NCI-H526 (cell line): ENCODE data around the gene PKNOX2.

Experiments used
- DNase-seq, 2 experiments: peaks; one replicate each; lab custom pipeline; 2025; lab: John Stamatoyannopoulos, UW

Gene PKNOX2

DNA sequence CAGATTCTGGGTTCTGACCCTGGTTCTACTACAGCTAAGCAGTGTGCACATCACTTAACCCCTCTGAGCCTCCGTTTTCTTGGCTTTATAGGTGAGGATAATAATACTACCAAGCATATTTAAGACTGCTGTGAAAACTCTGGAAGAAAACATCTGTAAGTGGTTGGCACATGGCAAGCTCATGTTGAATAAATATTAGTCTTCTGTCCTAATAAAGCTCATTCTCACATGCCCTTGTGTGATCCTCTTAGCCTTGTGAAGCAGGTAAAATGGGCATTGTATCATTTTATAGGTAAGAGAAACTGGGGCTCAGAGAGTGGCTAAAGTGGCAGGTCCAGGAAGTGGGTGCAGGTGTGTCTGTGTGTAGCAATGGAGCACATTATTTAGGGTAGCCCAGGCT lies 8.5 kb downstream of the PKNOX2 start:
- no peak for DNase-seq

DNA sequence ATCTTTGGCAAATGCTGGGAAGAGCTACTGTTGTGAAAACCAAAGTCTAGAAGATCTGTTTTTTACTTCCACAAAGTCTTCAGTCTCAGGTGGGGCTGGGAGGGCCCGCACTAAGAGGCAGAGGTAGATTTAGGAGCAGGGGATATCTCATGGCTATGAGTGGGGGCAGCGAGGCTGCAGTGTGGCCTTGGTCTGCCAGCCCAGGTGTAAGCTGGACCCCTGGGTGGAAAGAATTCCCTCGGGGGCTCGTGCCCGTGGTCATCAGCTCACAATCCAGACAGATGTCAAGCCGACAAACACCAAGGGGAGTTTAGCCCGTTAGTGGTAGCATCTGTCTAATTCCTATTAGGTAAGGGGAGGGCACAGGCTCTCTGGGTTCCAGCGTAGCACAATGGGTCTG lies 9.0 kb downstream of the PKNOX2 start:
- DNase-seq = no peak

DNA sequence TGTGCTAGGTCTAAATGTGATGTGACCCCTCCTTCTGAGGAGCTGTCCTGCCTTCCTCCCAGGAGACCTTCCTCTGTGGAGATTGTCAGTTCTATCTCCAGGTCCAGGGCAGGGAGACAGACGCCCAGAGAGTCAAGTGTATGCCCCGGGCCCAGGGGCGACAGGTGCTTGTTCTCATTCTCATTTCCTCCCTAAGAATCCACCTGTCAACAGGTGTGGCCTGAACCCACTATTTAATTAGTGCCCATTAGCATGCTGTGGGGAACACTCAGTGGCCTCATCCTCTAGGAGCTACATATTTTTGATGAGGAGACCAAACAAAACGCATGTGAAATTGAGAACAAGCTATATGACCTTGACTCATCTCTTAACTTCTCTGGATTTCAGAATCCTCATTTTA lies 9.5 kb downstream of the PKNOX2 start:
- DNase-seq = no peak

DNA sequence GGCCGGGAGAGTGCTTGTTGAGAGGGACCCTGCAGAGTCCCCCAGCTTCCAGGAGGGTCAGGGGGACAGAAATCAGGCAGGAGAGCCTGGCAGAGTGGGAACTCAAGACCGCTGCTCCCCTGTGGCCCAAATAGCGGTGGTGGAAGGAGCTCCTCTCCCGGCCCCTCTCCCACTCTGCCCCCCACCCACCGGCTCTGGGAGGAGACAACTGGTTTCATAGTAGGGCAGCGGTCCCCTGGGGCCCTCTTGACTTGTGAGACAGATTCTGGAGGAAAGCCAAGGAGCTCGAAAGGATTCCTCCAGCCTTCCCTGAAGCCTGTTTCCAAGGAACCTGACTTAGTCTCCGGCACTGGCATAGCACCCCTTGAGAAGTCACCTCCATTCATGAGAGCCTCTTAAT lies 10.1 kb downstream of the PKNOX2 start:
- no peak for DNase-seq

DNA sequence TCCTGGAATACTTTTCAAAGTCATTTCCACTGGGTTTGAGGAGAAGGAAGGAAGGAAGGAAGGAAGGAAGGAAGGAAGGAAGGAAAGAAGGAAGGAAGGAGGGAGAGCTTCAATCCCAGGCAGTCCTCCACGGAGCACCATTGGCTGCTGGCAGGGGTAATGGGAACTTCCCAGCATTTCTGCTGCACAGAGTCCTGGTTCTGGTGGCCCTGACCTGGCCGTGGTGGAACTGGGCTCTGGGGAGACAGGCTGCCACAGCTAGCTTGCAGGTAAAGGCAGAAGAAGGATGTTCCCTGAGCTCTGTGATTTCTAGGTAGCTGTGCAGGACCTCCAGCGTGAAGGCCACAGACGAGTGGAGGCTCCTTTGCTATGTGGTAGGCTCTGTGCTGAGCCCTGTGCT lies 10.6 kb downstream of the PKNOX2 start:
- DNase-seq = no peak

DNA sequence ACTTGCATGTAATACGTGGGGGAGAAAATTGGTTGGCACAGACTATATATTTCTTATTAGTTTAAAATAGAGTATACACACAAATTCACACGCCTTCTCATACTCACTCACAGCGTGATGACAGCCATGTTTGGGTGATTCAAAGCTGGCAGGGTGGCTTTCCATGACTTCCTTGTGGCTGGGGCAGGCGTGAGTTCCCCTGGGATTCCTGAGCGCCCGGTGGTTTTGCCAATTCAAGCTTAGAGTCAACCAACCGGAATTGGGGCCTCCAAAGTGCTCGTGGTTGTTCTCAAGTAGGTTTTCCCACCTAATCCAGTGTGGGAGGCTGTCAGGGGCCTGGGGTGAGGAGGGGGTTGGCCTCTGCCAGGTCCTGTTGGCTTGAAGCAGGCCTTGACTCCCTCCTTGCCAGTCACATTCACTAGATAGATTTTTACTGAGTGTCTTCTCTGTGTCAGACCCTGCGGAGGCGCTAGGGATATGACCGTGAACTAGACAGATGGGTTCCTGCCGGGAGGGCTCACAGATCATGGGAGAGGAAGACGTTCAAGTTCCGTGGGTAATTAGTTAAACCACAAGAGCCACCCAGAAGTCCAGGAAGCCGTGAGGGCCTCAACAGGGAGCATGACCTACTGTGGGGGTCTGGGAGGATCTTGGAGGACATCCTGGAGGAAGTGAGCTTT lies 11.5 kb downstream of the PKNOX2 start:
- peak in 1 of 2 experiments; percentile 45 for DNase-seq

DNA sequence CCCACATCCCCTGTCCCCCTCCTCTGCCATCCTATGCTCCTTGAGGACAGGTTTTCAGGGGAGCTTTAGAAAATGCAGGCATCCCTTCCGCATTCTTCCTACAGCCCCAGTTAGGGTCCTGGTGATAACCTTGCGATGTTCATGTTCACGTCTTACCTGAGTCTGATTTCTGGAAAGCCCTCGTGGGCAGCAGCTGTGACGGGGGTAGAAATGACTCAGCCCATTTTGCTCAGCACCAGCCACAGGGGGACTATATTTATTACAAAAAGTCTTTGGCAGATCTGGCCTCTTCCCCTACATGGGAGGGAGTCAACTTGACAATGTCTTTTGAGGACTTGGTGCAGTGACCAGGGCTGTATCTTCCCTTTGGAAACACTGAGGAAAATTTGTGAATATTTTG lies 12.3 kb downstream of the PKNOX2 start:
- no peak for DNase-seq

DNA sequence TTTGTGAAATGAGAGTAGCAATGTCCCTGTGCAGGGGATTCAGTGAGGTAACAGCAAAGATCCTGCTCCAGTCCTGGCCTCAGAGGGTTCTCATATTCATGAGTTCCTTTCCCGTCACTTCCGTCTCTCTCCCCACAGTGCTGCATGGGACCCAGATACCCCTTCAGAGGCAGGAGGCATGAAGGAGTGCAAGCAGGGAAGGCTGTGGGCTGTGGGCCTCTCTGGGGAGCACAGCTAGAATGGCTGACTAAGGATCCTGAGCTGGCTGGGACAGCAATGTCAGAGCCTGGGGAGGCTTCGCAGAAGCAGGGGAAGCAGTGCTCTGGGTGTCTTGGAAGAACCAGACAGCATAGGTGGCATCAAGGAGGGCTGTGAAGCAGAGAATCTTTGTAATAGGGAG lies 13.0 kb downstream of the PKNOX2 start:
- DNase-seq = no peak

DNA sequence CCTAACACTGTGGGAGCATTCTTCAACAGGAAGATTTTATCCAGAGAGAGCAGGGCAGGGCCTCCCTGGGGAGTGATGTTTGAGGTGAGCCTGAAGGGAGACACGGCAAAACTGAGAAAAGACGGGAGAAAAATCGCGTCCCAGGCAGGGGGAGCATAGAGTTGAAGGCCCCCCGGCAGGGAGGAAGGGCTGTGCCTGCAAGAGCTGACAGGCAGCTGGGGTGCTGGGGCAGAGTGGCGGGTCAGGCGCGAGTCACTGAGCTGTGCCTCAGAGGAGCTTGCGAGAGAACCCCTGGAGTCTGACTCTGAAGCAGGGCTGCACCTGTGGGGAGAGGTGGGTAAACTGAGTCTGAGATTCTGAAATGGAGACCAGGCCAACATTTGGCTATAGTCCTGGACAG lies 14.8 kb downstream of the PKNOX2 start:
- no peak for DNase-seq

DNA sequence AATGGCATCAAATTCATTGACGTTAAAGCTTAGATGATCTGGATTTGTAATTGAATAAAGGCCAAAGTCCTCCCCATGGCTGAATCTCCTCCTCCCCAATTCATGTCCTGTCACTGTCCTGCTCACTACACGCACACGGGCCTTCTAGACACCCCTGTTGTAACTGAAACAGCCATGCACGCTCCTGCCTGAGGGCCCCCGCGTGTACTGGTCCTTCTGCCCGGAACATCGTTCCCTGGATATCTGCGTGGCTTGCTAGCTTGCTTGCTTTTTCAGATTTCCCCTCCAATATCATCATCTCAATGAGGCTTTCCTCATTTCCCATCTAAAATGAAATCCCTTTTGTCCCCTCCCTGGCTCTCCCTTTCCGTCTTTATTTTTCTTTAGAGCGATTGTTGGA lies 15.3 kb downstream of the PKNOX2 start:
- DNase-seq = no peak

DNA sequence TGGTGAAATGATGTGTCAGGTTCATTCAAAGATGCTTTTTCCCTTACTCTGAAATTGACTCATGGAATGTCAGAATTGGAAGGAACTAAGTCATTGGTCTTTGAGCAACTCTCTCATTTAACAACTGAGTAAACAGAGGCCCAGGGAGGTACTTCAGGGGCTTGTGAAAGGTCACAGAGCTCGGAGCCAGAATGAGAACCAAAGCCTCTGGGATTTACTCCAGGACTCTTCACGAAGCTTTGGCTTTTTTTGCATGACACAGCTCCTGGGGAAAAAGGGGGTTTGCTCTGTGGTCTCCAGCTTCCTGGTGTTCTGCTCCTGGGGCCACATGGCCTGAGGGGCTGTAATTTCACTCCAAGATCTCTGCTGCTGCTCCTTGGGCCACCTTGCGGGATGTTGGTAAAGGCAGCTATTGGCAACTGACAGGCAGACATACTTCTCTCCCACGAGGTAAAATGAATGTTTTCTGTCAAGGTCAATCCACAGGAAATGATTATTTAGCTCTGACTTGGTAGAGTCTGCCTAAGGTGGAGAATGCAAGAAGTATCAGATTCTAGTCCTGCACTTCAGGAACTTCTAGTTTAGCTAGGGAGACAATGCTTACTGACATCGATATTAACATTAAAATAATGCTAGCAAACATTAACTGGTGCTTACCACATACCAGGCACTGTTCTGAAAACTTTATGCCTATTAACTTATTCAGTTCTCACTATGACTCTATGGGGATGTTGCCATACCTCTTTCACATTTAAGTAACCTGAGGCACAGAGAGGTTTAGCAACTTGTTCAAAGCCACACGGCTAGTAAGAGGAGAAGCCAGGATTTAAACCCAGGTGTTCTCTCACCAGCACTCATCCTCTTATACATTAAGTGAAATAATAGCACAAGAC lies 16.1 kb downstream of the PKNOX2 start:
- no peak for DNase-seq

DNA sequence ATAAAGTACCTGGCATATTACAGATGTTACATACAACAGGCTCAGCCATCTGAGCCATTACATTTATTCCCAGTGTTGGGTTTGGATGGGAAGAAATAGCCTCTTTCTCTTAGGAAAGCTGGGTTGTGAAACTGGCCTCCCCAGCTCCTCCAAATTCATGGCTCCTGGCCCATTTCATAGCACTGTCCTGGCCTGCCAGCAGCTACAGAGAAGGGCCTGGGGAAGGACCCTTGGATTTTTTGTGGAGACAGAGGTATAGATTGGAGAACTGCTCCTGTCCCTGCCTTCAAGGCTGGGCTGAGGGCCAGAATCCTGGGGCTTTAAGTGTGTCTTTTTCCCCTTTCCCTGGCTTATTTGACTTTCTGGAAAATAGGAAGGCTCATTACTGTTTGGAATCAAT lies 18.0 kb downstream of the PKNOX2 start:
- DNase-seq = no peak

DNA sequence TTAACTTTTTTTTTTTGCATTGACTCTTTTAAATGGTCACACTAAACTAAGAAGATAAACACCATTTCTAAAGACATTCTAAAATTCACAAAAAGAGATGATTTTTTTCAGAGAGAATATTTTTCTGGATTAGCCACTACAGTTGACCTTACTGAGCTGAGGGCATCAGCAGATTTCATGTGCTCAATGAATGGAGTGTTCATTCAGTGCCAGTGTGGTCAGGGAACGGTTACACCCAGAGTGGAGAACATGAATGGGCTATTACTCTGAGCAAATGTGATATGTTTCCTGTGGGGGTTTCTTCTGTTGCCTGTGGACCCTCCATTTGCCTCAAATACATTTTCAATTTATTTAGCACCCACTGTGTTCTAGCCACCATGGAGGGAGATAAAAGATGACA lies 19.1 kb downstream of the PKNOX2 start:
- DNase-seq = no peak

DNA sequence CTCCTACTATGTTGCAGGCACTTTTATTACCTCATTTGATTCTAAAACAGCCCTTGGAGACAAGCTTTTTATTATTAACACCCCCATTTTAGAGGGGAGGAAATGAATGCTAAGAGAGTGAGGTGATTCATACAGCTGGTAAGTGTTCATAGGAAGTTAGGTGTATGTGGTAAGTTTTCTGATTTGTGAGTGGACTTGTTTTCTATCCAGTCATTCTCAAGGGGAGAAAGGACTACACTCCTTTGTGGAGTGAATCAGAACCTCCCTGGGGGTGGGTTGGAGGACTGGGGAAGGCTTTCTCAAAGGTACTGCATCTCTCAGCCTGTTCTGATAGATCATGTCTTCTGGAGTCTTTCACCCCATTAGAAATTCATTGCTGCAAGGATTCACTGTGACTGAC lies 23.5 kb downstream of the PKNOX2 start:
- no peak for DNase-seq

DNA sequence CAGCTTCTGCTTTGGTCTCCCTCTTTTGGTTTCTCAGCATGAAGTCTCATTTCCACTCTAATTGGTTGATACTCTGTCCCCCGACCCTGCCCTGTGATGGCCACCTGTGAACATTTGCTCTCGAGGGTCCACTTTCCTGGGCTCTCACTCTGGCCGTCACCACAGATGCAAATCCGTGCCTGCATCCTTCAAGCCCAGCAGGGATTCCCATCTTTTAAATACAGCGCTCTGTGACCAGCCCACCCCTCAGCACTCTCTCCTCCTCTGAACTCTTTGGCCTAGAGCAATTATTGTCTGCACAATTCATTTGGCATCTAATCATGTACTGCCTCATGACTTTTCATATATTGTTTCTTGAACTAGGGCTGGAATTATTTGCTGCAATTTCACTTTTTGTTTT lies 26.0 kb downstream of the PKNOX2 start:
- no peak for DNase-seq

DNA sequence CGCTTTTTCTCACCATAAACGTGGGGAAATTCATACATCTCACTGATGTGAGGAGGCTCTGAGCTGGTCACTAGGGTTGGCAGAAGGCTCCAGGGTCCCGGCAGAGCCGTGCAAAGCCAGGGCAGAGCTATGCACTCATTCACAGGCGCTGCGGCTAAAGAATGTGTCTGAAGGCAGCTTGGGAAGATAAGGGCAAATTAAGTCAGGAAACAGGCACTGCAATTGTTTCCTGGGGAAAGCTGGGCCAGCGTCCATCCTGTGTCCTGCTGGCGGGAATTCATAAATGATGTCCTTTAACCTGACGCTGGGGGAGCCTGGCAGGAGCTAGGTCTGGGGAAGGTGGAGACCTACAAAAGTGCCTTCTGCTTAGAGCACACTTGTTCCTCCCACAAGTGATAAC lies 27.6 kb downstream of the PKNOX2 start:
- DNase-seq = no peak

DNA sequence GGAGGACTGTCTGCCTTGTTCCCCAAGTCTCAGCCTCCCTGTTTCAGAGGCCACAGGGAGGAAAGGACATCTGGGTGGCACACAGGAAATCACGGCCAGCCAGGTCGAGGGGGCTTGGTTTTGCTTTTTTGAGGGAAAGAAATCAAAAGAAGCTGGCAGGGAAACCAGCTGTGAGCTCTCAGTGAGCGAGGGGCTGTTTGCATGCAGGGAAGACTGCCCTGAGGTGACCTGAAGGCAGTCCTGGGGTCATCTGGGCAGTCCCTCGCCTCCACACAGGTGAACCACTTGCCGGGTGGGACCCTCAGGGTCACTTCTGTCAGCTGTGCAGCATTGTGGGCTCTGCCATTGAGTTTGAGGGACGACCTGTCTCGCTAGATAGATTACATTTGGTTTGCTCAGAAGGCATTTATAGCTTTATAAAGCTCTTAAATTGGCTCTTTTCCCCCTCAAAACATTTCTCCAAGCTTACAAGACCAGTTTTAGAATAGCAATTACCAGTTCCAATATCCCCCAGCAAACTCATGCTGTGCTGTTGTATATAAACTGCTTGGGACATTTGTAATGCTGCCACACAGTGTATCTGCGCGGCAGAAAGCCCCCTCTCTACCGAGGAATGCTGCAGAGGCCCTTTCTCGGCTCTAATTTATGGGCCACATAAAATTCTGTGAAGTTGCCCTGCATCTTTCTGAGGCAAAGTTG lies 28.3 kb downstream of the PKNOX2 start:
- DNase-seq = no peak

DNA sequence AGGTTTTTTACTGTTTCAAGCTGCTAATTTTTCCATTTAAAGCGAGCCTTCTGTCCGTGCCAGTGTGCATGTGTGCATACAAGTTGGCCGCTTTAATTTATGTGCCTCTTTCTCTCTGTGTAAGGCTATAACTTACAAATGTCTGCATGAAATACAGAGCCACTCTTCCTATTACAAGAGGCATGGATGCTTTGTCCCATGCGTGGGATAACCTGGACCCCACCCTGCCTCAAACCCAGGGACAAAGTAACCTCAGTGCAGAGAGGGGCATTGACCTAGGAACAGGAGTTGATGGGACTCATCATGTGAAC lies 28.8 kb downstream of the PKNOX2 start:
- no peak for DNase-seq

DNA sequence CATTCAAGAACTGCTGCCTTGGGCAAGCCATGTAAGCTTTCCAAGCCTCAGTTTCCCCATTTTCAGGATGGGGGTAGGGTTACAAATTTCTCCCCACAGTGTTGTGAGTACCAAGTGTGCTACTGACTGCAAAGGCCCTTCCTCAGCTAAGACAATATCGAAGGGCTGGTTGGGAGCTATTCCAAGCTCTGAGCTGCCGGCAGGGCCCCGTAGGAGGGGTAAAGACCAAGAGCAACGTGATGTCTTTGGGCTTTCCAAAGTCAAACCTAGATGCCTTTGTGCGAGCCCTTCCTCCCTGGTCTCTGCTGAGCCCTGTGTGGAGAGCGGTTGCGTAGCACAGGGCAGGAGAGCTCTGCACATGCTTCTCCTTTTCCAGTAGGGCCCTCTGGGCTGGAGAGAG lies 29.3 kb downstream of the PKNOX2 start:
- no peak for DNase-seq

DNA sequence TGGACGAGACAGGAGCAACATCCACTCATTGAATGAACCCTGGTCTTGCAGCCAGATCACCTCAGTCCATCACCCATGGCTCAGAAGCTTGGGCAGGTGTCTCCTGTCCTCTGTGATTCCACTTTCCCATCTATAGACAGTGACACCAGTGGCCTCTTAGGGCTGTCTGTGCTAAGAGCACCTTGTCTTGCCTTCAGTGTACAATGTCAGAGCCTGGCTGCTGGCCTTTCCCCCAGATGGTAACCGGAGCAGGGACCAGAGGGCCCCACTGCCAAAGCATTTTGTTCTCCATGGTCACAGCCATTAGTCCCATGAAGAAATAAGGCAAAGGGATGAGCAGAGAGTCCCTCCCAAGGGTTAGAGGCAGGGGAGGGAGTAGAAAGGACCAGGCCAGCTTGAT lies 35.4 kb downstream of the PKNOX2 start:
- DNase-seq = no peak

DNA sequence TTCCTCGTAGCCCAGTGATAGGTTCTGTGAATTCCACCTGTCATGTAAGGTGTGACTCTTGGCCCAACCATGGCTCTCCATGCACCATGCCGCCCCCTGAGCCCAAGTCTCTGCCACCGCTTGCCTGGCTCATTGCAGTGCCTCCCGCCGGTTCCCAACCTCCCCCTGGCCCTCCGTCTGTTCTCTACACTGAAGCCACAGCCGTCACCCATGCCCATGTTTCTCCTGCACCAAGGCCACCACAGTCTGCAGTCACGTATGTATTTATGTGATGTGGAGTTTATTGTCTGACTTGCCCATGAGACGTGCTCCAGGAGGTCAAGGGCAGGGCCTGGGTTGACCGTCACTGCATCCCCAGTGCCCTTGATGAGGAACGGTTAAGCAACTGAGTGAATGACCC lies 35.9 kb downstream of the PKNOX2 start:
- no peak for DNase-seq

DNA sequence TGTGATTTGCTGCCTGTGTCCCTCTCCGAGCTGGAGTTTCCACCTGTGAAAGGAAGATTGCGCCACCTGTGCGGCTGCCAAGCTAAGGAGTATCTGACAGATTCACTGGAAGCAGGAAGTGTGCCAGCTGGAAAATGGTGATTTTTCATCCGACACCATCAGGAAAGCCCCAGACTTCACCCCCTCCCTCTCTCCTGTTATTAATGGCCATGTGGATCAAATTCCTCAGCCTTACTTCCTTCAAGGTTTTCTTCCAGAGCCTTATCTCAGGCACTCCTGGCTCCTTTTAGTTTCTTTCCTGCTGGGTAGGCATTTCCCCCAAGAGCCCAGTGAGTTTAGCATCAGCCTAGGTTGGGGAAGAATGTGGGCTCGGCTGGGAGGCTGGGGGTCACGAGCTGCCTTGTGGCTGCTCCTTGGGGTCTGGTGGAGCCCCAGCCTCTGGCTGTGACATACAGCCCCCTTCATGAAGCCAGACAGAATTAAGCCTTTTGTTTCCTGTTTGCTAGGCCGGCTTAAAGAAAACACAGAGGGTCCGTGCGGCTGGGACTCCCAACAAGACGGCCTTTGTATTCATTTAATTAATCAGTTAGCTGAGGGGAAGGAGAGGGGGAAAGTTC lies 37.1 kb downstream of the PKNOX2 start:
- peak in 1 of 2 experiments; percentile 46 for DNase-seq

DNA sequence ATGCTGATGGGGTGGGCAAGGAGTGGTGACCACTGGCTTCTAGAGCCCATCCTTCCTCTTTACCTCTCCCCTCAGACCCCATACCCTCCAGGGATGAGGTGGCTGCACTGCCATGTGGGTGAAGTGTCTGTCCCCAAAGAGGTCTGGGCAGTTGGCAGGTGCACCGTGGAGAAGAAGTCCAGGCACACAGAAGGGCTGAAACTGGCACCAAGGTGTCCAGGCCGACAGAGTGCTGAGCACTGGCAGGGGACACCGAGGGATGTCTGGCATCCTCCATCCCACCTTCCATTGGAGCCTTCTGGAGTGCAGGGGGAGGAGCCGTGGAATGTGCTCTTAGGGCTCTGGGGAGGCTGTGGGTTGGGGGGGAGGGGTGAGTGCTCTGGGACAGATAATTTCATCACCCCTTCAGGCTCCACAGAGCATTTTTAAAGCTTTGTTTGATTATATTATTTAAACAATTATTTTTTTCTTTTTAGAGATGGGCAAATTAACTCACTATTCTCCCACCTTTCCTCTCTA lies 37.9 kb downstream of the PKNOX2 start:
- DNase-seq = no peak
